SU-DHL-6 (cell line): ENCODE data around the gene SCAMP2.

Experiments
- EZH2phosphoT487 ChIP-seq: fragments of 200-600 bp; sonication (generic), shearing (Covaris generic); conservative IDR thresholded peaks from 2 replicates; pipeline ENCODE4 v1.6.1; 2018; ENCODE audit warnings: mild to moderate bottlenecking, antibody characterized with exemption, low read length, moderate library complexity, mixed read lengths
- TF ChIP-seq, protein P1 (sequence below): fragments of 200-600 bp; sonication (generic); IDR thresholded peaks from one replicate; pipeline ENCODE4 v1.5.1; 2017; ENCODE audit warnings: antibody characterized with exemption, mild to moderate bottlenecking, low read length, moderate library complexity; ENCODE audit not compliant: insufficient read depth, poor library complexity, severe bottlenecking

DNA sequence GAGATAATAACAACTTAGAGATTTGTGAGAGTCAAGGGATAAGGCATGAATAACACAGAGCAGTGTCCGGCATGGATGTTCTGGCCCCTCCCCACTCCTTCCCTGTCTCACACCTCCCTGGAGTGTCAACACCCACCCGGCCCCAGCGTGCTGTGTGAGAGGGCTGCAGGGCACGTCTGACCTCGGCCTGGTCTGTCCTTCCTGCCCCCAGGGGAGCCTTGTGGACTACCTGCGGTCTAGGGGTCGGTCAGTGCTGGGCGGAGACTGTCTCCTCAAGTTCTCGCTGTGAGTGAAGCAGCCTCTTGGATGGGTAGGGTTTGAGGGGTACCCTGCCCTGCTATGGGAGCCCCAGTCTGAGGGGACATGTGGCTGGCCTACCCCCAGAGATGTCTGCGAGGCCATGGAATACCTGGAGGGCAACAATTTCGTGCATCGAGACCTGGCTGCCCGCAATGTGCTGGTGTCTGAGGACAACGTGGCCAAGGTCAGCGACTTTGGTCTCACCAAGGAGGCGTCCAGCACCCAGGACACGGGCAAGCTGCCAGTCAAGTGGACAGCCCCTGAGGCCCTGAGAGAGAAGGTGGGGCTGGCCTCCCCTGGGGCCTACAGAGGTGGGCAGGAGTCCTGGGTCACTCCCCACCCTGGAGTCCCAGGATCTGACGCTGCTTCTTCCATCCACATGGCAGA is 71.7 kb downstream of the SCAMP2 start:
- TF ChIP-seq, protein P1, sequence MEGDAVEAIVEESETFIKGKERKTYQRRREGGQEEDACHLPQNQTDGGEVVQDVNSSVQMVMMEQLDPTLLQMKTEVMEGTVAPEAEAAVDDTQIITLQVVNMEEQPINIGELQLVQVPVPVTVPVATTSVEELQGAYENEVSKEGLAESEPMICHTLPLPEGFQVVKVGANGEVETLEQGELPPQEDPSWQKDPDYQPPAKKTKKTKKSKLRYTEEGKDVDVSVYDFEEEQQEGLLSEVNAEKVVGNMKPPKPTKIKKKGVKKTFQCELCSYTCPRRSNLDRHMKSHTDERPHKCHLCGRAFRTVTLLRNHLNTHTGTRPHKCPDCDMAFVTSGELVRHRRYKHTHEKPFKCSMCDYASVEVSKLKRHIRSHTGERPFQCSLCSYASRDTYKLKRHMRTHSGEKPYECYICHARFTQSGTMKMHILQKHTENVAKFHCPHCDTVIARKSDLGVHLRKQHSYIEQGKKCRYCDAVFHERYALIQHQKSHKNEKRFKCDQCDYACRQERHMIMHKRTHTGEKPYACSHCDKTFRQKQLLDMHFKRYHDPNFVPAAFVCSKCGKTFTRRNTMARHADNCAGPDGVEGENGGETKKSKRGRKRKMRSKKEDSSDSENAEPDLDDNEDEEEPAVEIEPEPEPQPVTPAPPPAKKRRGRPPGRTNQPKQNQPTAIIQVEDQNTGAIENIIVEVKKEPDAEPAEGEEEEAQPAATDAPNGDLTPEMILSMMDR = no peak
- no peak for TF ChIP-seq EZH2phosphoT487
